Tibial artery (tissue), 4 donors: ENCODE data around the gene DDTL.

ENCODE experiments used
- DNase-seq, 2 donors: peaks; one replicate each; pipeline ENCODE4 v3.0.0-alpha.2; 2019
- H3K27ac ChIP-seq, 2 donors: fragments of 200-600 bp; sonication (generic) in 1 of 2; 1 replicate in 1 of 2; 2 replicates in 1 of 2; pipeline ENCODE4 v1.5.1; 2018 to 2019; ENCODE audit warnings: mild to moderate bottlenecking in 1 of 2
- H3K27me3 ChIP-seq, 2 donors: fragments of 200-600 bp; sonication (generic) in 1 of 2; one replicate each; pipeline versions ENCODE4 v1.5.1 to v1.6.0; 2016 to 2019
- H3K36me3 ChIP-seq, 3 donors: fragments of 200-600 bp; sonication (generic) in 2 of 3; one replicate each; pipeline ENCODE4 v1.5.1; 2016 to 2019; ENCODE audit warnings: mild to moderate bottlenecking in 2 of 3
- H3K4me1 ChIP-seq, 4 donors: fragments of 200-600 bp; sonication (generic) in 2 of 4; 1 replicate in 3 of 4; 2 replicates in 1 of 4; pipeline ENCODE4 v1.5.1; 2016 to 2019
- H3K4me3 ChIP-seq, 2 donors: fragments of 200-600 bp; sonication (generic) in 1 of 2; 1 replicate in 1 of 2; 2 replicates in 1 of 2; pipeline ENCODE4 v1.5.1; 2018 to 2019; ENCODE audit warnings: mild to moderate bottlenecking in 2 of 2
- H3K9me3 ChIP-seq, 3 donors: fragments of 200-600 bp; sonication (generic) in 1 of 3; one replicate each; pipeline ENCODE4 v1.5.1; 2016 to 2019
- CTCF ChIP-seq, 2 experiments: fragments of 200-600 bp in 1 of 2; fragments of 450-650 bp in 1 of 2; IDR thresholded peaks; one replicate each; pipeline ENCODE4 v1.5.1; 2017 to 2019; ENCODE audit warnings: antibody characterized with exemption in 2 of 2, mild to moderate bottlenecking in 1 of 2, moderate library complexity in 1 of 2
- intact Hi-C: fragments of 100-400 bp; cut with DNase I; formaldehyde crosslinking; loops from one replicate; pipeline ENCODE4 v1.15.0; 2023; ENCODE audit warnings: low total_unique reads

Gene DDTL

GRCh38 chr22:24021304-24021703 lies 54.6 kb downstream of the DDTL start:
- H3K4me1 ChIP-seq, result no peaks in the 10 kb centered on the region
- H3K36me3 ChIP-seq, result peaks cover 0 to 9% (median 0%) of the 10 kb centered on the region in 3 donors
- no peak overlapping the region for H3K4me3 ChIP-seq
- H3K9me3 ChIP-seq, result peaks cover 0 to 7% (median 0%) of the 10 kb centered on the region in 3 donors
- intact Hi-C loops, result no loop called here
- no peak for DNase-seq
- H3K27me3 ChIP-seq, result no peaks in the 10 kb centered on the region
- no peak overlapping the region for H3K27ac ChIP-seq
- no peak for TF ChIP-seq CTCF (IDR thresholded peaks at IDR 0.05)
